ENCODE results near the gene VIPAS39.

The VIPAS39 gene

DNA sequence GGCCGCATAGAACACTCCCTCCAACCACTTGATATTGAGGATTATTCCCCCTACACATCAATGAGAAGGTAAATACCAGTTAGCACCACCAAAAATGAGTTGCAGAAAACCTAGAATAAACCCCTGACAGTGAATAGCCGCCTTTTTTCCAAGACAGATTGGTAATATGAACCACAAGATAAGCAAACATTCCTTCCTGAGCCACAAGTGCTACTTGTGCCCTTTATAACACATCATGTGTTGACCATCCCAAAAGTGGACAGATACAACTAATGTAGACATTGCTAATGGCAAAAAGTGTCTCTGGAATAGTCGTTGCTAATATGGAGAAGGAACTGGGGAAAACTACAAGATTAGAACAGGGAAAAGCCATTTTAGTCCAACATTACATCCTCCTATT, 51.3 kb downstream of the VIPAS39 start:
- no peak for TF ChIP-seq ZNF274 (IDR thresholded peaks at IDR 0.05; ENCODE audit: low read depth, low read length)
- H3K4me3 ChIP-seq (ENCODE audit: low read length): no peak overlapping the region

DNA sequence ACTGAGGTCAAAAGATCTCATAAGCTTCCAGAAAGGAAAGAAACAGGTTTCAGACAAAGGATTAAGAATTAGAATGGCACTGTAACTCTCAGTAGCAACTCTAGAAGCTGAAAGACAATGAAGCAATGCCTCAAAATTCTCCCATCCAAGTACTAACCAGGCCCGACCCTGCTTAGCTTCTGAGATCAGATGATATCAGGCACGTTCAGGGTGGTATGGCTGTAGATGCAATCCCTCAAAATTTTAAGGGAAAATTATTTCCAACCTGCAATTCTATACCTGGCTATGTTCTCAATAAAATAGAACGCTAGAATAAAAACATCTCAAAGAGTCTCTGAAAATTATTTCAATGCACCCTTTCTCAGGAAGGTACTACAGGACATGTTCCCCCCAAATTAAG, 53.6 kb downstream of the VIPAS39 start:
- H3K4me3 ChIP-seq (ENCODE audit: low read length): no peak overlapping the region
- TF ChIP-seq ZNF274 (IDR thresholded peaks at IDR 0.05; ENCODE audit: low read depth, low read length): no peak

DNA sequence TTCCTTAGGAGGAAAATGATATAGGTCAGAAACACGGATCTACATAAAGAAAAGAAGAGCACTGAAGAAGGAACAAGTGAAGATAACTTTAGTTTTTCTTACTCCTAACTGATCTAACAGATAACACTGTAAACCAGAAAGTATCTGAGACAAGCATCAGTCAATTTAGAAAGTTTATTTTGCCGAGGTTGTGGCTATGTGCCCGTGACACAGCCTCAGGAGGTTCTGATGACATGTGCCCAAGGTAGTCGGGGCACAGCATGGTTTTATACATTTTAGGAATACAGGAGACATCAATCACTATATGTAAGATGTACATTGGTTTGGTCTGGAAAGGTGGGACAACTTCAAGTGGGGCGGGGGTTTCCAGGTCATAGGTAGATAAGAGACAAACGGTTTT, 57.2 kb downstream of the VIPAS39 start:
- no peak for TF ChIP-seq ZNF274 (IDR thresholded peaks at IDR 0.05; ENCODE audit: low read depth, low read length)
- H3K4me3 ChIP-seq (ENCODE audit: low read length): no peak overlapping the region

DNA sequence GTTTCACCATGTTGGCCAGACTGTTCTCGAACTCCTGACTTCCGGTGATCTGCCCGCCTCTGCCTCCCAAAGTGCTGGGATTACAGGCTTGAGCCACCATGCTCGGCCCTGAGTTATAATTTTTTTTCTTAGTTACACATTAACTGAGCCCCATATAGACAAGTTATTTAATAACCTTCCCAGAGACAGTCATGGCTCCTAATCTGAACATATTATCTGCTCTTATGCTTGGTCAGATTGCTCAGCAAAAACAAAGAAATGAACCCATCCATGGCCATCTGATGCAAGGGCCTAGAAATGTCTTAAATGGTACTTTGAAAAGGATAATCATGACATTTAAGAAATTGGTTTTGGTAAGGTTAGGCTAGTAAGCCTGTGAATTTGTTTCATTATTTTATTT, 67.2 kb downstream of the VIPAS39 start:
- no peak for TF ChIP-seq ZNF274 (IDR thresholded peaks at IDR 0.05; ENCODE audit: low read depth, low read length)

DNA sequence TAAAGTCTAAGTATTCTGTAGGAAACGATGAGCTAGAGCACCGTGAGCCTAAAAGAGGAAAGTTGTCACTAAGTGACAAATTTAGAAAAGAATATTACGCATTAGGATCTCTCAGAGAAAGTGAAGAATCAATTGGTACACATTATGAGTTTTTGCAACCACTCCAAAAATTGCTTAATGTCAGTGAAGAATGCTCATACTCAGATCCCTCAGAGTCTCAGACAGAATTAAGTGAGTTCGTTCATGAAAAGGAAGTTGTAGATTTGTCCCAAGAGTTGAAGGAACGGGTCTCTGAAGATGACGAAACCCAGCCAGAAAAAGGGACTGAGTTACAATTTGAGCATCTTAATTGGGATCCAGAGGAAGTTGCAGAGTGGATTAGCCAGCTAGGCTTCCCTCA, 78.7 kb downstream of the VIPAS39 start:
- no peak overlapping the region for H3K4me3 ChIP-seq (ENCODE audit: low read length)
- TF ChIP-seq ZNF274 (IDR thresholded peaks at IDR 0.05; ENCODE audit: low read depth, low read length): no peak

More for the DNA sequence above, 67.2 kb downstream of the VIPAS39 start:
- no peak overlapping the region for H3K4me3 ChIP-seq (ENCODE audit: low read length)

DNA sequence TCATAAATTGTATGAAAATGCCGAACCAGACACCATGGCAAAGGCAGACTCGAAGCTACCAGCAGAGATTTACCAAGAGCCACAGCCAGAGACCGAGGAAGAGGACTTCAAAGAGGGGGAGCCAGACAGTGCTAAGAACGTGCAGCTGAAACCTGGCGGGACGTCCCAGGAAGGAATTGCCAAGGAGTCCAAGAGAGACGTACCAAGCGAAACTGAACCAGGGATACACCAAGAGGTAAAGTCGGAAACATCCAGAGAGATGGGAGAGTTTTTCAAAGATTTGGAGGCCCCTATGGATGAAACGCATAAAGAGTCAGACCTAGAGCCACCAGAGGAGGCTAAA, 79.9 kb downstream of the VIPAS39 start:
- peak overlapping the region; percentile 78; the same call in 1 of the 2 replicates for H3K4me3 ChIP-seq (ENCODE audit: low read length)
- no peak for TF ChIP-seq ZNF274 (IDR thresholded peaks at IDR 0.05; ENCODE audit: low read depth, low read length)

DNA sequence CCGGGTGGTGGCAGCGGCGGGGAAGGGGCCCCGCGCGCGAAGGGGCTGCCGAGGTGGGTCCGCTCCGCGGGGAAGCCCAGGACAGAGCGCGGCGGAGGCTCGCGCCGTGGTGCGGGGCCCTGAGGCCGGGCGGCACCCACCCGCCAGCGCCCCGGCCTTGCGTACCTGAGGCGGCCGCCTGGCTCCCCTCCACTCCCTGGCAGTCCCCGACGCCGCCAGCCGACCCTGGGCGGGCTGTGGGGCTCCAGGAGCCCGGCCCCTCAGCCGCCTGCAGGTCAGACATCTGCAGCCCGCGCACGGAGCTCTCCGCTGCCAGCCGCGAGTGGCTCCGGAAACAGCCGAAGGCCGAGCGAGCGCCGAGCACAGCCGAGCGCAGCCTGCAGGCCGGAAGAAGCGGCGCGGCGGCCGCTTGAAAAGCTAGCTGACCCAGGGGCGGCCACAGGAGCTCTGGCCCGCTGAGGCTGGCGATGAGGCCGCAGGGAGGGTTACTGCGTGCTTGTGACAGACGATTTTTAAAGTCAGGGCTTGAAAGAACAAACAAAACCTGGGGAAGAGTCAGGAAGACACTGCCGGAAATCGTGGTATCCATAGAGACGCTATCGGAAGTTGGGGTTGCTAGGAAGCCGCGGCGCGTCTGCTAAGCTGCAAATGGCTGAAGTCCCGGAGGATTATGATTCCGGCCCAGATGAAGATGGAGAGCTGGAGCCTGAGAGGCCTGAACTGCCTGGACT, 80.5 kb downstream of the VIPAS39 start, which contains the start of the genes SAMD15 and TMED8:
Gene SAMD15 (plus strand): TSS at position 609 of the 731 bp plus-strand sequence. CDS start 40 bp downstream, at position 649.
Gene TMED8 (minus strand): TSS at position 324 of the 731 bp plus-strand sequence. CDS start 41 bp downstream, at position 283.
- H3K4me3 ChIP-seq (ENCODE audit: low read length): peak within 1 kb of the TSS; percentile 78
- no peak for TF ChIP-seq ZNF274 (IDR thresholded peaks at IDR 0.05; ENCODE audit: low read depth, low read length)
